GM18517 (cell line): ENCODE measurements around the gene CCR4.
A peak's percentile ranks its signal among the peaks of the same experiment; 100 is the strongest.
"Not testable (repeated sequence)": the region's sequence is repeated elsewhere in the genome, so short reads cannot be mapped to it uniquely, and the experiment has no call there.

Experiments
- ATAC-seq: cut with Tn5 transposase; IDR thresholded peaks from one replicate; pipeline ENCODE4 v1.9.1; 2021; ENCODE audit warnings: mild to moderate bottlenecking, moderate library complexity; ENCODE audit not compliant: unreplicated experiment

Gene CCR4

DNA sequence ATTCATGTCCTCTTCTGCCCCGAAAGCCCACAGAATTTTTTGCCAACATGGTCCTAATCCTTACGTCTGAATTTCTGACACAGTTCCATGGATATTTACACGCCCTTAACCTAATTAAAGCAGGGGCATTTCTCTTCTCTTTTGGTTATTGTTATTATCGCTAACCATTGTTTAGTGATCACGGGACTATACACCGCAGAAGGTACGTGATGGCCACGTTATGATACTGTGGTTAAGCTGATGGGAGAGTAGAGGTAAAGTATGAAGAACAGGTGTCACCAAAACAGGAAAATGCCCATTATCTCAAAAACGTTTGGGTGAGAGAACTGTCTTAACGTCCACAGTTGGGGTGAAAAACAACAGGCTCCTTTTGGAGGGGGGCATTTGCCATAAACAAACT, 26.4 kb downstream of the CCR4 start:
- ATAC-seq: no peak

DNA sequence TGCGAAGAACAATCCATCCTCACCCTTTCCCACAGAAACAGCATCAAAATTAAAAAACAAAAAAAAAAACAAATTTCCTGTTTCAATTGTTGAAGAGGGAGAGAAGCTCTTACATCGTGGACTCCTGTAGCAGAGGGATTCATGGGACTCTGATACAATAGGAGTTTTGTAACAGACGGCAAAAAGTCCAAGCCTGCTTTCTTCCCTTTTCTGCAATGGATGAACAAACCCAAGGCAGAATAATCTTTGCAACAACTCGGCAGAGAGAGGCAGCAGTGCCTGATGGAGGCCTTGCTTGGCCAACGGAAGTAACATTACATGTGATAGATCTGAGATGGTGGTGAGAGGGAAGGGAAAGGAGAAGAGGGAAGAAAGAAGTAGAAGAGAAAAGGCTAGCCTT, 26.9 kb downstream of the CCR4 start:
- ATAC-seq: no peak

DNA sequence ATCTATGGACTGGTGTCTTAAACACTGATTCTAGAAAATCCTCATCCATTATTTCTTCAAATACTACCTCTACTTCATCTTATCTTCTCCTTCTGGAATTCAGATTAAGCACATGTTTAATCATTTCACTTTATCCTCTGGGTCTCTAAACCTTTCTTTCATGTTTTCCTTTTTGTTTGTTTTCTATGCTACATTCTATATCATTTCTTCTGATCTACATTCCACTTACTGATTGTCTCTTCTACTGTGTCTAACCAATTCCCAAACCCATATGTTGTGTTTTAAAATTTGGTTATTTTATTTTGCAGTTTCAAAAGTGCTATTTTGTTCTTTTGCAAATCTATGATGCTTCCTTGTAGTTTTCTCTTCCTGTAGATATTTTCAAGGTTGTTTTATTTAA, 31.7 kb downstream of the CCR4 start:
- ATAC-seq: no peak

DNA sequence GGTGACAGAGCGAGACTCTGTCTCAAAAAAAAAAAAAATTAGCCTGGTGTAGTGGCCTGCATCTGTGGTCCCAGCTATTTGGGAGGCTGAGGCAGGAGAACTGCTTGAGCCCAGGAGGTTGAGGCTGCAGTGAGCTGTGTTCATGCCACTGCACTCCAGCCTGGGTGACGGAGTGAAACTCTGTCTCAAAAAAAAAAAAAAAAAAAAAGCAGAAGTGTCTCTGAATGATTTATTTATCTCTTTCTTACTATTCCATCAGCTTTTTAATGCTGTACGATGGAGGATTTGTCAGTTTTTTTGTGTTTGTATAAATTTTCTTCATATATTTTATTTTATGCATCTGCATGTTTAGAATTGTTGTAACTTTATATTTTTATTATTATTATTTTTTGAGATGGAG, 33.5 kb downstream of the CCR4 start:
- not testable (repeated sequence) for ATAC-seq

DNA sequence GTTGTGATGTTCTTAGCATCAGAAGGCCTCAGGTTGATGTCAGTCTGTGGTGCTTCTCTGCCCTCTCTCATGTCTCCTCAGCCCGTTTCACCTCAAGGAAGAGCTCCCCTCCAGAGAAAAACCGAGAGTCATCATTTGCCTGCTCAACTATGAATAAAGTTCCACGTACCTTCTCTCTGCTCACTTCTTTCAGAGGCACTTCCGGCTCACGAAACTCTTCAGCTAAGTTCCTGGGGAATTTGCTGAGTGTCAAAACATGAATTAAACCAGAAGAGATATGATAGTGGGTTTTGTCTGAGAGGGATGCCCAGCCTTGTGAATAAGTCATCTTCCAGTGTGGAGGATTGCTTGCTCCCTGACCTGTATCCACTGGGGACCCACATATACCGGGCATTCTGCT, 37.7 kb downstream of the CCR4 start:
- no peak for ATAC-seq

DNA sequence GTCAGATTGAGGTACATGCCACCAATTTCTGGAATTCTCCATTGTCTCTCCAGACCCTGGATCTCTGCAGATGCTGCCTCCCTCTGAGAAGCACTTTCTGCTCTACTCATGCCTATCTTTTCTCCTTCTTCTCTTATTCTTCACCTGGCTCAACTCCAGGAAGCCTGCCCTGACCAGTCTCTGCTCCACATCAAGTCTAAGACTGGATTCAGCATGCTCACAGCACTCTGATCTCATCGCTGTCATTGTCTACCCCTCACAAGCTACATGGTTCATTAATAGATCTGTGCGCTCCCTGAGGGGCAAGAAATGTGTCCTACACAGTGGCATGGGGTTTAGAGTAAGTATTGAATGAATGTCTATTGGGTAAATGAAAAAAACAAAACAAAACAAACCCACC, 38.7 kb downstream of the CCR4 start:
- no peak for ATAC-seq

DNA sequence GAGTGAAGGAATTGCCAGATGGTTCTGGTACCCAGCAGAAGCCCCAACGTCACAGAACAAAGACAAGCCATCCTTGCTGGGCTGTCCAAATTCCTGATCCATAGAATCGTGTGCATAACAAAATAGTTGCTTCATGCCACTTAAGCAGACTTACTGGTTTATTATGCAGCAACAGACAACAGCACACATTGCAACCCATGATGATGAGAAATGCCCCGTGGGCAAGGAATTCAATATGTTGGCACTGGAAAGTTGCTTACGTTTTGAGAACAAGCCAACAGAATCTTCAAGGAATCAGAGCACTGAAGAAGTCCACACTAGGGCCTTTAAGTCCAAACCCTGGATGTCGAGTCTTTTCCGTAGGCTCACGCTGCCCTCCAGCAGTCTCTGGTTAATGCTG, 40.3 kb downstream of the CCR4 start:
- ATAC-seq: no peak

DNA sequence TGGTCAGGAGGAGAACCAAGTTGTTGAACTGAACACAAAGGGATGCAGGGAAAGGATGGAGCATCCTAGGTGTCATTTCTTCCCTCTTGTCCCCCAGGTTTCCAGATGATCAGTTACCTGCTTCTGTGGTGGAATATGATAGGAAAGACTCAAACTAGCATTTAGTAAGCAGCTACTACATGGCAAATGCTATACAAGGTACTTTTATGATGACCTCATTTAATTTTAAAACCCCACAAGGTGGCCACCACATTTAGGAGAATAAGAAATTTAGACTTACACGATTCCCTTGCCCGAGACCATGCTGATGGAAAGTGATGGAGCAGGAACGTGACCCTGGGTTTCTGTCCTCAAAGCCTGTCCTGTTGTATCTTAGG, 40.9 kb downstream of the CCR4 start:
- peak; percentile 12 for ATAC-seq

DNA sequence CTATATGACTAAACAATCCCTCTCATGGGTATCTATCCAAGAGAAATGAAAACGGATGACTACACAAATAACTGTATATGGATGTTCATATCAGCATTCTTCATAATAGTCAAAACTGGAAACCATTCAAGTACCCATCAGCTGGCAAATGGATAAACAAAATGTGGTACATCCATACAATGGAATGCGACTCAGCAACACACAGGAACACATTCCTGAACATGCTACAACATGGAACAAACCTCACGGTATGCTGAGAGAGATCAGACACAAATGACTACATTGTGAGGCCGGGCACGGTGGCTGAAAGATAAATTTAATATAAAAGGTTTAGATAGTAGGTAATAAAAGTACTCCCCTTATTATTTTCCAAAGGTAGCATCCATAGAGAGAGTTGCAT, 42.6 kb downstream of the CCR4 start:
- ATAC-seq: no peak

DNA sequence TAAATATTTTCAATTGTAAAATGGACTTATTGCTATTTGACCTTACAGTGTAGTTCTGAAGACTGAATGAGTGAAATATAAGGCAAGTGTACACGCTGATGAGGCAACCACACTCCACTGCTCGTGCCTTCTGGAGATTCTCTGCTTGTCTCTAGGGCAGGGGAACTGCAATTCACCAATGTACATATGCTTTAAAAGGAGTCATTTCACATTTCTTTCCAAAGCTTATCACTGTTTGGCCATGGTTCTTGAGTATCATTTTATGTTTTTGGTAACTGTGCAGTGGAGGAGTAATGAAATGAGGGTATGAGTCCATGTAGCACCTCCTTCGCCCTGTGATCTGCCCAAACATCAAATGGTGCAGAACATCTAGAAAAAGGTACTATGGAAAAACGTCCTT, 43.7 kb downstream of the CCR4 start:
- ATAC-seq: no peak

DNA sequence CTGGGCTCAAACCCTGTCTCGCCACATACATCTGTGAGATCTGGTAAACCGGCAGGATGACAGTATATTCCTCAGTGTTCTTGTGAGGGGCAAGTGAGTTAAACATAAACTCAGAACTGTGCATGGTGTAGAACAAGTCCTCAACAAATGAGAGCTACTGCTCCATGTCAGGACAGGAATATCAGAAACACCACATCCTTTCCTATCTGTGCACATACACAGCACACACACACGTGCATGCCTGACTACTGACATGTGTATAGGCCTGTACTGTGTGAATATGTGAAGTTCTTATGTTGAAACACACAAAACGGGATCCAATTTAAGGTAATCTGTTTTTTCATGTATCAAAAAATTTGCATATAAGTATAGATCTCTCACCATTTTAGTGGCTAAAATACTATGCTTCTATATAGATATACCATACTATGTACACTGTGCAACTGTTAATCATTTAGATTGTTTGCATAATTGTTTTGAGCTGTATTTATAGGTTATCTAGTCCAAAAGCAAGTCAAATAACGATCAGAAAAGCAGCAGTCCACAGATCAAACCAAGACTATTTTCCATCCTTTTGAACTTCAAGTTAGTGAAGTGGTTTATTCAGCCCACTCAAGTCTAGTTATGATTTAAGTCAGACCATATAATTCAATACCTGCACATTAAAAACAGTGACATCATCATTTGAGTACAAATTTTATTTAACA, 44.8 kb downstream of the CCR4 start:
- no peak for ATAC-seq

DNA sequence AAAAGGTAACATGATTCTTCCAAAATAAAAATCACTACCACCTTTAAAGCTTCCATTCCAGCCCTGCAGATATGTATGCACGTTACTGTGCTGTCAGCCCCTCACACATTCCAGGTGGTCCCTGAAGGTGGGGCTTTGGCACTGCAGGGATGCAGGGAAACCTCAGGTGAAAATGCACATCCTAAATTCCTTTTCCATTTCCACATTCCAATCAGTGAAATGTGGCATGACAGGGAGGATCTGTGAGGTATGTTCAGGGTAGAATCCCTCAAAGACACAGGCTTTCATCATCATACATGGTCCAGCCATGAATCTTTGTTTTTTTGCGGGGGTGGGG, 45.3 kb downstream of the CCR4 start:
- ATAC-seq: no peak

DNA sequence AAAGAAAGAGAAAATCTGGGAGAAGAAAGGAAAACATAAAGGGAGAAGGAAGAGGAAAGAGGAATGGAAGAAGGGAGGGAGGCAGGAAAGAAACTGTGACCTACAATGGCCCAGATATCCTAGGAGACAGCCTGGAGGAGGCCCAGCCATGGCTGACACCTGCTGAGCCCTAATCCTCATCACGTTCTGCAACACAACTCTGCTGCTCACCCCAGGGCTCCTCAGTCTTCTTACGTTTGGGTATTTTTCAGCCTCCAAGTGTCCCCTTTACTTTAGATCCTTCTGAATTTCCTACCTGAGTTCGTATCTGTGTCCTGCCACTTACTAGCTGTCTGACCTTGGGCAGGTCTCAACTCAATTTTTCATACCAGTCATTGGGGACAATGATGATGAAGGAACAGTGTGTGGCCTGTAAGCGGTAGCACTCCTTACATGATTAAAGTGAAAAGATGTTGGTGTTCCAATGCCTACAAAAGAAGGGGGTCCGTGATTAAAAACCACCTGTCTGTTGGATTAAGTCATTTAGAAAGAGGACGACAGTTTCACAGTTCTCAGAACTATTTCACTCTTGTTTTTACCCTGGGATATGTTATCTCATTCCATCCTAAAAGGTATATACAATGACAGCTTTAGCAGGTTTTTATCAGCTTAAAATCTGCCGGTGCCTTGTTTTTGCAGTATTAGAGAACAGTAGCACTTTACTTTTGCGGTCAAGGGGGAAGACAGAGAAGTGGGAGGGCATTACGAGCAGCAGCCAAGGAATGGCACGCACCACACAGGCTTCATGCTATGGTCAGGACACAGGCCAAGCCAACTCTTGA, 47.4 kb downstream of the CCR4 start:
- ATAC-seq: no peak

DNA sequence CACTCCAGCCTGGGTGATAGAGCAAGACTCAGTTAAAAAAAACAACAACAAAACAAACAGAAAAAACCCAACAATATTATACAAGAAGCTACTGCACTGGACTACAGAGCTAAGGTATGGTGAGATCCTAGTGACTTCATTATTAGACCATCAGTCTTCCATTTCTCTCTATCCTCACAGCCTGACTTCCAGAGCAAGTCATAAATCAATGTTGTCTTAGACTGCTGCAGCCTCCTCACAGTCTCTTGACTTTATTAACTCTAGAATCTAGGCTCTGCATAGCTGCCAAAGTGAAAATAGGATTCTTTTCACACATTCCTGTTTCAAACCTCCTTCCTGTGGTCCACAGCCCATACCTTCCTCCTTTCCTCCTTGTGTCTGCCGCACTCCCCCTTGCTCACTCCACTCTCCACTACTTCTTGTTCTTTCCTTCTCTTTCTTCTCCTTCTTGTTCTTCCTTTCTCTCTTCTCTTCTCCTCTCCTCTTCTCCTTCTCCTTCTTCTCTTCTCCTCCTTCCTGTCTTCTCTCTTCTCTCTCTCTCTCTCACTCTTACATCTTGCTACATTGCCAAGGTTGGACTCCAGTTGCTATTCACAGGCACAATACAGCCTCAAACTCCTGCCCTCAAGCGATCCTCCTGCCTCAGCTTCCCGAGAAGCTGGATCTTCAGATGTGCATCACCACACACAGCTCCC, 49.4 kb downstream of the CCR4 start:
- ATAC-seq: no peak

DNA sequence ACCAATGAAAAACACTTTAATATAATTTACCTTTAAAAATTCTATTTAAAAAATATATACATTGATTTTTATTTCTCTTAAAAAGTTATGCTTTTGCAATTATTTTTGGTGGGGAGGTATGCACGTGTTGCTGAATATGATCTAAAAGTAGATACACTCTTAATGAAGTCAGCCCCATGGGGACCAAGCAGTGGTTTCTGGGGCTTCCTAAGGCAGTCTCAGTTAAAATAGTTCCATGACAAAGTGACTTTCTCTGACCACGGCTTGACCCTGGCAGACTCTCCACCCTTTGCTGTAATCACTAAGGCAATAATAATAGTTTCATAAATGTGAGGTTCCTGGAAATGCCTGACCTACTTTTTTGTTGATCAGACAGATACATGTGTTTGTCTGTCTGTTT, 50.4 kb downstream of the CCR4 start:
- ATAC-seq: no peak

DNA sequence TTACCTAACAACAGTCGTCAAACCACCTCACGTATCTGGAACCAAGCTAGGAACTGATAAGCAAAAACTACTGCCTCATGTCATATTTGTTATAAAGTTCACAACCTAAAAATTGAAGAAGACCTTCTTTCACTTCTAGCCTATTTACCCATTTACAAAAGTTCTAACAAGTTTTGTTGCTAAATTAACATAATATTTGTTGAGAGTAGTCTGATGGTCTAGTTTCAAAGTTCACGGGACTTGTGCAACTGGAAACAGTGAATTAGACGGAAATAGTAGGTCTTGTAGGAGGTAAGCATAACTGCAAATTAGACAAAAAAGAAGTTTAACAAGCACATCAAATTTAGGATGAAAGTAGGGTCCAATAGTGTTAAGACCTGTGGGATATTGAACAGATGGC, 51.9 kb downstream of the CCR4 start:
- ATAC-seq: no peak

DNA sequence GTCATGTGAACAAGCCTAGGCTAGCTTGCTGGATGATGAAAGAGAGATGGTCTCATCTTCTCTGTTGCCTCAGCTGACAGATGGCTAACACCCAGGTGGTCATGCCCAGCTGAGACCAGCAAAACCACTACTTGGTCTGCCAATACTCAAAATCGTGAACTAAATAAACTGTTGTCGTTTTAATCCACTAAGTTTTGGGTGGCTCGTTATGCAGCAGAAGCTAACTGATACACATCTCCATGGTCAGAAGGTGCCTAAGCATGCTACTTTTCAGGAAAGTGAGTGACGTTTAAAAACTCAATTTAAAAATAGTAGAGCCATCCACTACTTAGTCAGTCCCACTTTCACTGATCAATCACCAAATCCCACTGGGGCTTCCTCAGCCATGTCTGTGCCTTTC, 52.8 kb downstream of the CCR4 start:
- ATAC-seq: no peak

DNA sequence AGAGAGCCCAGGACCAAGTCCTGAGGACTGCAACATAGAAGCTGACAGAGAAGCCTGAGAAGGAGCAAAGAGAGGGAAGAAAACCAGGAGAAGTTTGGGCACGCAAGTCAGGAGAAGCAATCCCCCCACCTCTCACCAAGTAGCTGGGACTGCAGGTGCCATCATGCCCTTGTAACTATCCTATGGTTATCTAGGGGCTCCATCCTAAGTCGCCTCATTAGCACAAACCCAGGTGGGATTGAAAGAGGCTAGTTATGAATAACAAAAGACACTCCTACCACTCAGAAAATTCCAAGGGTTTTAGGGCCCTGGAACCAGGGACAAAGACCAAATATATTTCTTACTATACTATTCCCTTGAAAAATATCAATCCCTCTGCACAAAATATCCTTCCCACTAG, 53.5 kb downstream of the CCR4 start:
- no peak for ATAC-seq
